ENCODE measurements around the gene C3.
"Not testable (repeated sequence)": the region's sequence is repeated elsewhere in the genome, so short reads cannot be mapped to it uniquely, and the experiment has no call there.

Gene C3

DNA sequence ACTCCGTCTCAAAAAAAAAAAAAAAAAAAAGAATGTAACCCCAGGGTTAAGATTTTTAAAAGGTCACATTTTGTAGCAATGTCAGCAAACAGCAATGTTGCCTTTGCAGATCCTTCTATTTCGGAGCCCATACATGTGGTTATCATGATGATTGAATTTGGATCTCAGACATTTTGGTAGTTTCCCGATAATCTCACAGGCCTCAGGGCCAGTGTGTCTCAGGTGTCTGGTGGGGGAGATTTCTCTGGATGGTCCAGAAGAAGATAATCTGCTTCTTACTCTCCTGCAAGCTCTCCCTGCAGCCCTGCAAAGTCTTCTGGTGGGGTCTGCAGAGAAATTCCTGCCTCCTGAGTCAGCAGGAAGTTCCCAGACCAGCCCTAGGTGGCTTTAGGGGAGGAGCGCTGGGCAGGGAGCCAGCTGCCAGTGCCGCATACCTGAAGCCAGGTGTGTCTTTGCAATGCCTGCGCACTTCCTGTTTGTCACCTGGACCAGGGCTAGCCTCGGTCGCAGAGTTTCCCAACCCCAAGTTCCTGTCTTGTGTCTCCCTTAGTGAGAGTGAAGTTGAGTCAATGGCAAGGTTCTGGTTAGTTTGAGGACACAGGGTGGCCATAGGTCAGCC, 45.4 kb upstream of the C3 start:
- TF ChIP-seq, protein P1, sequence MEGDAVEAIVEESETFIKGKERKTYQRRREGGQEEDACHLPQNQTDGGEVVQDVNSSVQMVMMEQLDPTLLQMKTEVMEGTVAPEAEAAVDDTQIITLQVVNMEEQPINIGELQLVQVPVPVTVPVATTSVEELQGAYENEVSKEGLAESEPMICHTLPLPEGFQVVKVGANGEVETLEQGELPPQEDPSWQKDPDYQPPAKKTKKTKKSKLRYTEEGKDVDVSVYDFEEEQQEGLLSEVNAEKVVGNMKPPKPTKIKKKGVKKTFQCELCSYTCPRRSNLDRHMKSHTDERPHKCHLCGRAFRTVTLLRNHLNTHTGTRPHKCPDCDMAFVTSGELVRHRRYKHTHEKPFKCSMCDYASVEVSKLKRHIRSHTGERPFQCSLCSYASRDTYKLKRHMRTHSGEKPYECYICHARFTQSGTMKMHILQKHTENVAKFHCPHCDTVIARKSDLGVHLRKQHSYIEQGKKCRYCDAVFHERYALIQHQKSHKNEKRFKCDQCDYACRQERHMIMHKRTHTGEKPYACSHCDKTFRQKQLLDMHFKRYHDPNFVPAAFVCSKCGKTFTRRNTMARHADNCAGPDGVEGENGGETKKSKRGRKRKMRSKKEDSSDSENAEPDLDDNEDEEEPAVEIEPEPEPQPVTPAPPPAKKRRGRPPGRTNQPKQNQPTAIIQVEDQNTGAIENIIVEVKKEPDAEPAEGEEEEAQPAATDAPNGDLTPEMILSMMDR (IDR thresholded peaks at IDR 0.05; ENCODE audit: borderline replicate concordance, extremely low read depth, low read length, poor library complexity, severe bottlenecking): no peak
- no peak for TF ChIP-seq EZH2 (IDR thresholded peaks at IDR 0.05; ENCODE audit: borderline replicate concordance, low read depth, low read length, severe bottlenecking)
- H3K4me3 ChIP-seq (ENCODE audit: low read depth in 1 of 2, low read length in 2 of 2): no peak overlapping the region
- ATAC-seq (ENCODE audit: insufficient read depth, low read depth) (no peak), DNase-seq (no peak)
- H4K20me1 ChIP-seq (ENCODE audit: insufficient read depth, low read length): no peaks in the 10 kb centered on the region
- no peak overlapping the region for H3K9ac ChIP-seq (ENCODE audit: low read depth, low read length)
- H3K4me1 ChIP-seq (ENCODE audit: insufficient read depth, low read length): peaks cover 12% of the 10 kb centered on the region
- H3K27me3 ChIP-seq (ENCODE audit: insufficient read depth, low read length, poor library complexity): no peaks in the 10 kb centered on the region
- no peak overlapping the region for H3K4me2 ChIP-seq (ENCODE audit: insufficient read depth, low read length)
- H3K79me2 ChIP-seq (ENCODE audit: insufficient read depth, low read length): no peaks in the 10 kb centered on the region
- no peaks in the 10 kb centered on the region for H3K36me3 ChIP-seq (ENCODE audit: insufficient read depth, low read length)
- H3K9me3 ChIP-seq (ENCODE audit: insufficient read depth, low read length, severe bottlenecking): no peaks in the 10 kb centered on the region
- no peak overlapping the region for H2AFZ ChIP-seq (ENCODE audit: low read depth, low read length)
- no peak overlapping the region for H3K27ac ChIP-seq (ENCODE audit: low read length)

GRCh38 chr19:6762253-6762797, 41.9 kb upstream of the C3 start:
- not testable (repeated sequence) for ATAC-seq (ENCODE audit: insufficient read depth, low read depth); H3K27ac ChIP-seq (ENCODE audit: low read length)

DNA sequence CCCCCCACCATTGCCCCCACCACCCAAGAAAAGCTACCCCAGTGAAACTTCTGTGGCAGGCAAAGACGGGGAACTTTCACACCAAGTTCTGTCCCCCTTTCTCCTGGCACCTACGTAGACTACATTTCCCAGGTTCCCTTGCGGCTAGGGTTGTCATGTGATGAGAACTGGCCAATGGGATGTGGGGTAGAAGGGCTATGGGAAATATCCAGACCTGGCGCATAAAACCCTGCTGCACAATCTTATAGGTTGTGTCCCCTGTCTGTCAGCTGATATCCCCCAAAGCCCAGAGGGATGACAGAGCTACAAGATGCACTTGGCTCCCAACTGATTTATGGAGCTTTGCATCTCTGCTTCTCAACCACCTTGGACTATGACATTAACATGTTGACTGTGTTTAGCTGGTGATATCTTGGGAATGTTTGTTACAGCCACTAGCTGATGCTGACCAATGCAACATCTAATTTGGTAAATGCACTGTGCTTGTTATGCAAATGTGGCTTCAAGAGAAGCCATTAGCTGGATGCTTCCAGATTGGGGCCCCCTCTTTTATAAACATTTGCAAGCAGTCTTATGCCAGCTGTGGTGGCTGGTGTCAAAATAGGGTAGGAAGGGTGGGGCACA, 40.7 kb upstream of the C3 start:
- Histone ChIP-seq H3K4me3 (ENCODE audit: low read depth in 1 of 2, low read length in 2 of 2) (no peak overlapping the region), H3K36me3 (ENCODE audit: insufficient read depth, low read length) (no peaks in the 10 kb centered on the region), H2AFZ (ENCODE audit: low read depth, low read length) (peak overlapping the region; percentile 33; the same call in 1 of the 2 replicates), H3K4me1 (ENCODE audit: insufficient read depth, low read length) (no peaks in the 10 kb centered on the region), H3K27me3 (ENCODE audit: insufficient read depth, low read length, poor library complexity) (no peaks in the 10 kb centered on the region), H3K27ac (ENCODE audit: low read length) (no peak overlapping the region), H3K9ac (ENCODE audit: low read depth, low read length) (no peak overlapping the region), H3K4me2 (ENCODE audit: insufficient read depth, low read length) (no peak overlapping the region), H3K79me2 (ENCODE audit: insufficient read depth, low read length) (no peaks in the 10 kb centered on the region), H4K20me1 (ENCODE audit: insufficient read depth, low read length) (no peaks in the 10 kb centered on the region), H3K9me3 (ENCODE audit: insufficient read depth, low read length, severe bottlenecking) (no peaks in the 10 kb centered on the region)
- TF ChIP-seq, protein P1 (IDR thresholded peaks at IDR 0.05; ENCODE audit: borderline replicate concordance, extremely low read depth, low read length, poor library complexity, severe bottlenecking): no peak
- TF ChIP-seq EZH2 (IDR thresholded peaks at IDR 0.05; ENCODE audit: borderline replicate concordance, low read depth, low read length, severe bottlenecking): no peak
- peak; percentile 55; the same call in 2 of the 3 replicates for ATAC-seq (ENCODE audit: insufficient read depth, low read depth)
- DNase-seq: peak; percentile 53

More at GRCh38 chr19:6762253-6762797, 41.9 kb upstream of the C3 start:
- H3K27me3 ChIP-seq (ENCODE audit: insufficient read depth, low read length, poor library complexity); H3K4me2 ChIP-seq (ENCODE audit: insufficient read depth, low read length); H3K4me1 ChIP-seq (ENCODE audit: insufficient read depth, low read length); H3K79me2 ChIP-seq (ENCODE audit: insufficient read depth, low read length); H3K9ac ChIP-seq (ENCODE audit: low read depth, low read length); H3K36me3 ChIP-seq (ENCODE audit: insufficient read depth, low read length); H3K4me3 ChIP-seq (ENCODE audit: low read depth in 1 of 2, low read length in 2 of 2); H4K20me1 ChIP-seq (ENCODE audit: insufficient read depth, low read length); H2AFZ ChIP-seq (ENCODE audit: low read depth, low read length); H3K9me3 ChIP-seq (ENCODE audit: insufficient read depth, low read length, severe bottlenecking); DNase-seq: not testable (repeated sequence)

DNA sequence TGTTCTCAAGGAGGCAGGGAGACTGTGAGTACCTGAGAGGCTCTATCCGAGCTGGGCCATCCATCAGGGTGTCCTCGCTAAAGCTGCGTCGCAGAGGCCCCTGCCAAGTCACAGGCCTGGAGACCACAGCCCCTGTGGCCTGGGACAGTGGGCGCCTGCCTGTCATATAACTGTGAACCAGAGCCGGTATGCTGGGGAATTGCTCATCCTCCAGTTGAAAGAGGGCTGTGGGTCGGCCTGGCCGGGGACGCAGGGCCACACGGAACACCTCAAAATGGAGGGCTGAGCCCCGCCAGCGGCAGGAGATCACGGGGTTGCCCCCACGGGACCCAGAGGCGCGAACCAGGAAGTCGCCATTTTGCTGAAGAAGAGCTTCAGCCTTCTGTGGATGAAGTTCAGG, 40.2 kb upstream of the C3 start:
- Histone ChIP-seq H4K20me1 (ENCODE audit: insufficient read depth, low read length) (no peaks in the 10 kb centered on the region), H3K36me3 (ENCODE audit: insufficient read depth, low read length) (no peaks in the 10 kb centered on the region), H3K79me2 (ENCODE audit: insufficient read depth, low read length) (no peaks in the 10 kb centered on the region), H2AFZ (ENCODE audit: low read depth, low read length) (peak overlapping the region; percentile 33; the same call in 1 of the 2 replicates), H3K4me3 (ENCODE audit: low read depth in 1 of 2, low read length in 2 of 2) (no peak overlapping the region), H3K4me1 (ENCODE audit: insufficient read depth, low read length) (no peaks in the 10 kb centered on the region), H3K9ac (ENCODE audit: low read depth, low read length) (no peak overlapping the region), H3K9me3 (ENCODE audit: insufficient read depth, low read length, severe bottlenecking) (no peaks in the 10 kb centered on the region), H3K27me3 (ENCODE audit: insufficient read depth, low read length, poor library complexity) (no peaks in the 10 kb centered on the region), H3K27ac (ENCODE audit: low read length) (no peak overlapping the region), H3K4me2 (ENCODE audit: insufficient read depth, low read length) (no peak overlapping the region)
- ATAC-seq (ENCODE audit: insufficient read depth, low read depth) (no peak), DNase-seq (no peak)
- TF ChIP-seq, protein P1 (IDR thresholded peaks at IDR 0.05; ENCODE audit: borderline replicate concordance, extremely low read depth, low read length, poor library complexity, severe bottlenecking): no peak
- no peak for TF ChIP-seq EZH2 (IDR thresholded peaks at IDR 0.05; ENCODE audit: borderline replicate concordance, low read depth, low read length, severe bottlenecking)

Measured in DND-41 (cell line).